B cell (primary cell): Measurements from ENCODE around the gene PCDHAC2. TPM values are rescaled to one million over a fixed set of nuclear protein-coding genes. Genes with fewer than 3 reads are reported as not detected.

ENCODE experiments used
- ATAC-seq: fragments of 200-7000 bp; cut with Tn5 transposase; one replicate; pipeline ENCODE4 v1.10.0; 2021; ENCODE audit warnings: low read depth, mild to moderate bottlenecking, moderate number of reproducible peaks, moderate library complexity
- CTCF ChIA-PET: fragments of 350-600 bp; sonication (Branson Sonifier 250); formaldehyde crosslinking; loops from one replicate; lab custom pipeline; 2021; ENCODE audit warnings: antibody characterized with exemption, inconsistent platforms; lab: Charles Lee
- POLR2A ChIA-PET: fragments of 350-600 bp; sonication (Branson Sonifier 250); formaldehyde crosslinking; loops from one replicate; lab custom pipeline; 2021; ENCODE audit warnings: antibody characterized with exemption; lab: Charles Lee
- DNase-seq: peaks from one replicate; pipeline ENCODE4 v3.0.0; 2013
- H2AFZ ChIP-seq: 2 replicates; pipeline ENCODE4 v1.6.1; 2012; ENCODE audit warnings: mild to moderate bottlenecking, low read depth, low read length; ENCODE audit not compliant: insufficient read depth, poor library complexity, severe bottlenecking
- H3K27ac ChIP-seq, 2 donors: 1 replicate in 1 of 2; 2 replicates in 1 of 2; pipeline ENCODE4 v1.5.1; 2012 to 2013; ENCODE audit warnings: low read length in 2 of 2, mild to moderate bottlenecking in 2 of 2, moderate library complexity in 1 of 2
- H3K27me3 ChIP-seq, 4 experiments: fragments of 200-600 bp in 1 of 4; sonication (generic) in 1 of 4; replicated peaks in 1 of 4; 1 replicate in 2 of 4; 2 replicates in 2 of 4; pipeline versions ENCODE4 v1.6.1 to v1.7.0; 2013 to 2016; ENCODE audit warnings: low read length in 3 of 4, mild to moderate bottlenecking in 2 of 4, mixed read lengths in 1 of 4, moderate library complexity in 1 of 4; ENCODE audit not compliant: insufficient read depth in 4 of 4, control insufficient read depth in 3 of 4; ENCODE audit errors: control extremely low read depth in 1 of 4
- H3K36me3 ChIP-seq, 2 experiments: replicated peaks in 1 of 2; 1 replicate in 1 of 2; 2 replicates in 1 of 2; pipeline versions ENCODE4 v1.6.1 to v1.7.1; 2013; ENCODE audit warnings: low read length in 1 of 2; ENCODE audit not compliant: insufficient read depth in 2 of 2, control insufficient read depth in 1 of 2; ENCODE audit errors: control extremely low read depth in 1 of 2, extremely low read depth in 1 of 2
- H3K4me1 ChIP-seq, 2 donors: fragments of 200-600 bp in 1 of 2; sonication (generic) in 1 of 2; 1 replicate in 1 of 2; 2 replicates in 1 of 2; pipeline versions ENCODE4 v1.5.1 to v1.6.1; 2013 to 2017; ENCODE audit warnings: low read length in 2 of 2; ENCODE audit not compliant: control insufficient read depth in 2 of 2, insufficient read depth in 2 of 2
- H3K4me2 ChIP-seq: replicated peaks from 2 replicates; pipeline ENCODE3; 2012; ENCODE audit warnings: mild to moderate bottlenecking, low read depth, low read length; ENCODE audit not compliant: poor library complexity, severe bottlenecking
- H3K4me3 ChIP-seq, 5 experiments: fragments of 200-600 bp in 1 of 5; sonication (generic) in 1 of 5; 1 replicate in 3 of 5; 2 replicates in 2 of 5; pipeline versions ENCODE4 v1.5.1 to v1.7.0; 2011 to 2016; ENCODE audit warnings: low read length in 4 of 5, mild to moderate bottlenecking in 4 of 5, low read depth in 2 of 5, control low read depth in 1 of 5, moderate library complexity in 1 of 5; ENCODE audit not compliant: insufficient read depth in 1 of 5; ENCODE audit errors: control extremely low read depth in 1 of 5, extremely low read depth in 1 of 5
- H3K79me2 ChIP-seq: fragments of 200-600 bp; sonication (generic); one replicate; pipeline ENCODE4 v1.6.0; 2016; ENCODE audit warnings: low read length; ENCODE audit not compliant: control insufficient read depth, insufficient read depth
- H3K9ac ChIP-seq: fragments of 200-600 bp; sonication (generic); 2 replicates; pipeline ENCODE4 v1.6.1; 2017; ENCODE audit warnings: mild to moderate bottlenecking, low read length, moderate library complexity
- H3K9me3 ChIP-seq, 3 donors: one replicate each; pipeline versions ENCODE4 v1.6.1 to v1.7.1; 2013; ENCODE audit warnings: low read length in 2 of 3; ENCODE audit not compliant: control insufficient read depth in 2 of 3, insufficient read depth in 1 of 3; ENCODE audit errors: control extremely low read depth in 1 of 3
- H4K20me1 ChIP-seq: 2 replicates; pipeline ENCODE4 v1.6.0; 2012; ENCODE audit warnings: mild to moderate bottlenecking, low read length; ENCODE audit not compliant: insufficient read depth, control insufficient read depth, poor library complexity, severe bottlenecking
- H3K27ac Mint-ChIP-seq: one replicate; pipeline ENCODE4 v1.8.0; 2021; ENCODE audit warnings: mixed read lengths
- H3K27me3 Mint-ChIP-seq: one replicate; pipeline ENCODE4 v1.8.0; 2021; ENCODE audit warnings: mixed read lengths
- H3K4me1 Mint-ChIP-seq: one replicate; pipeline ENCODE4 v1.8.0; 2021; ENCODE audit warnings: mixed read lengths
- H3K4me3 Mint-ChIP-seq: one replicate; pipeline ENCODE4 v1.8.0; 2021; ENCODE audit warnings: mixed read lengths
- H3K9me3 Mint-ChIP-seq: one replicate; pipeline ENCODE4 v1.8.0; 2022; ENCODE audit warnings: mixed read lengths; ENCODE audit not compliant: insufficient read depth
- EZH2 ChIP-seq: IDR thresholded peaks from 2 replicates; pipeline ENCODE4 v1.6.1; 2012; ENCODE audit warnings: borderline replicate concordance, low read depth, mild to moderate bottlenecking, moderate library complexity, low read length; ENCODE audit not compliant: insufficient read depth, poor library complexity, severe bottlenecking
- WGBS: methylation state at CpG from one replicate; pipeline ENCODE4 v1.1.5; 2013; ENCODE audit warnings: missing lambda C conversion rate; ENCODE audit not compliant: insufficient coverage; 5-methylcytosine and 5-hydroxymethylcytosine counted together
- intact Hi-C: fragments of 100-400 bp; cut with micrococcal nuclease; formaldehyde crosslinking; loops from one replicate; pipeline ENCODE4 v1.10.0; 2022
- polyA plus RNA-seq: library from polyadenylated mRNA; depleted of rRNA; stranded (reverse); fragments of >200 nt; gene quantifications from 2 replicates; pipeline ENCODE4 v1.2.3, GENCODE V29; 2012
- total RNA-seq, 2 donors: library from RNA; stranded (reverse); fragments of 120-200 nt in 1 of 2; gene quantifications; 1 replicate in 1 of 2; 2 replicates in 1 of 2; pipeline versions ENCODE4 v1.2.3 to v1.2.4, GENCODE V29; 2013 to 2022
- TF ChIP-seq, protein P1 (sequence below): fragments of 200-600 bp; IDR thresholded peaks from one replicate; pipeline ENCODE4 v1.8.0; 2022; ENCODE audit warnings: antibody characterized with exemption, mild to moderate bottlenecking

PCDHAC2 gene
- total and polyA plus RNA-seq, 2 donors (not counting 1 experiment from before 2014, with no cell fraction given) = not detected

DNA sequence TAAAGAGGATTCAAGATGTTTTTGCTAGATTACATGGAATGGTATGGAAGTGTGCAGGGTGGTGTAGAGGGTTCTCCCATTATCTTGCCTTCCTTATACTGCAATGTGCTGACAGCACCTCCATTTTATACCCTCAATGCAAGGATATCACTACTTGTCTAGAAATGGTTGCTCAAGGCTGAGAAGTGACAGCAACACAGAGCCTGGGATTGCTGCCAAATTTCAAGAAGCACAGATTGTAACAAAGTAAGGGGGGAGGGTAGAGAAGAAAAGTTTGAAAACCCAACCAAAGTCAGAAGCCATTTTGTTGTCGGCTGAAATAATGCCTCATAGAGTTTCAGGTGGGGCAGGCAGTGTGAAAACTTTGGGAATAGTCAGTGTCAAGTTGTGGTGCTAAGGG, 29.8 kb downstream of the PCDHAC2 start:
- Histone ChIP-seq H3K36me3 (no peaks in the 10 kb centered on the region), H3K4me3 (no peak overlapping the region), H3K27me3 (no peaks in the 10 kb centered on the region), H3K9ac (no peak overlapping the region), H3K27ac (no peak overlapping the region), H3K4me2 (no peak overlapping the region), H4K20me1 (no peaks in the 10 kb centered on the region), H2AFZ (no peak overlapping the region), H3K79me2 (no peaks in the 10 kb centered on the region), H3K4me1 (no peaks in the 10 kb centered on the region), H3K9me3 (no peaks in the 10 kb centered on the region)
- intact Hi-C loops = no loop called here
- ChIA-PET POLR2A (no interaction called here), CTCF (no interaction called here)
- WGBS = 91% methylated on average over 1 of the region's 1 CpG
- H3K4me1 Mint-ChIP-seq = no peaks in the 10 kb centered on the region
- H3K4me3 Mint-ChIP-seq = no peak overlapping the region
- H3K27ac Mint-ChIP-seq = no peak overlapping the region
- H3K9me3 Mint-ChIP-seq = no peaks in the 10 kb centered on the region
- TF ChIP-seq, protein P1, sequence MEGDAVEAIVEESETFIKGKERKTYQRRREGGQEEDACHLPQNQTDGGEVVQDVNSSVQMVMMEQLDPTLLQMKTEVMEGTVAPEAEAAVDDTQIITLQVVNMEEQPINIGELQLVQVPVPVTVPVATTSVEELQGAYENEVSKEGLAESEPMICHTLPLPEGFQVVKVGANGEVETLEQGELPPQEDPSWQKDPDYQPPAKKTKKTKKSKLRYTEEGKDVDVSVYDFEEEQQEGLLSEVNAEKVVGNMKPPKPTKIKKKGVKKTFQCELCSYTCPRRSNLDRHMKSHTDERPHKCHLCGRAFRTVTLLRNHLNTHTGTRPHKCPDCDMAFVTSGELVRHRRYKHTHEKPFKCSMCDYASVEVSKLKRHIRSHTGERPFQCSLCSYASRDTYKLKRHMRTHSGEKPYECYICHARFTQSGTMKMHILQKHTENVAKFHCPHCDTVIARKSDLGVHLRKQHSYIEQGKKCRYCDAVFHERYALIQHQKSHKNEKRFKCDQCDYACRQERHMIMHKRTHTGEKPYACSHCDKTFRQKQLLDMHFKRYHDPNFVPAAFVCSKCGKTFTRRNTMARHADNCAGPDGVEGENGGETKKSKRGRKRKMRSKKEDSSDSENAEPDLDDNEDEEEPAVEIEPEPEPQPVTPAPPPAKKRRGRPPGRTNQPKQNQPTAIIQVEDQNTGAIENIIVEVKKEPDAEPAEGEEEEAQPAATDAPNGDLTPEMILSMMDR = no peak
- no peak for TF ChIP-seq EZH2
- DNase-seq = no peak
- no peak for ATAC-seq
- H3K27me3 Mint-ChIP-seq = peaks cover 13% of the 10 kb centered on the region

DNA sequence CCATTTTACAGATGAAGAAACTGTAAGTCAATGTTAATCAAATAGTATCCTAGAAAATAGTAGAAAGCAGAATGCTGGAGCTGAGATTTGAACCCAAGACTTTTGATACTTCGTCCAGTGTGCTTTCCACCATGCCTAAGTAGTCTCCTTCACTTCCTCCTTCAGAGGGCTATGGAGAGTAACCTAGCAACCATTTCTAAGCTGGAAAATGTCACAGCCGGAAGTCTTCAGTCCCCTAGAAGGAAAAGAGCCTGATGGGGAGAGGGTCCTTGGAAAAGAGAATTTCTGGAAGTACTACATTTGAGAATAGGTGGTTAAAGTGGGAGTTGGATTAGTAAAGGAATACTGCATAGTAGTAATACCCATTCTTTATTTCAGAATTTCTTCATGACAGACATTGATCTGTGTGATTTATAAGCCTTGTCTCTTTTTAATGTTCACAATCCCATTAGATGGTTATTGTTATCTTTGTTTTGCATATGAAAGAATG, 32.7 kb downstream of the PCDHAC2 start:
- peaks cover 29% of the 10 kb centered on the region for H3K27me3 Mint-ChIP-seq
- no peak overlapping the region for H3K27ac Mint-ChIP-seq
- H2AFZ ChIP-seq = no peak overlapping the region
- H3K9ac ChIP-seq = no peak overlapping the region
- peaks cover 3% of the 10 kb centered on the region for H3K4me1 Mint-ChIP-seq
- ATAC-seq (no peak), DNase-seq (no peak)
- CTCF ChIA-PET = no interaction called here
- no CpG with 5 or more reads among the region's 2 CpGs for WGBS
- no peak overlapping the region for H3K4me3 Mint-ChIP-seq
- H3K27ac ChIP-seq = no peak overlapping the region
- intact Hi-C loops = no loop called here
- H3K4me1 ChIP-seq = peaks cover 0 to 7% of the 10 kb centered on the region in 2 donors
- TF ChIP-seq, protein P1 = no peak
- TF ChIP-seq EZH2 = no peak
- H4K20me1 ChIP-seq = no peaks in the 10 kb centered on the region
- H3K27me3 ChIP-seq = peaks cover 0 to 13% (median 6%) of the 10 kb centered on the region in 4 experiments
- H3K9me3 ChIP-seq = no peaks in the 10 kb centered on the region
- POLR2A ChIA-PET = no interaction called here
- no peaks in the 10 kb centered on the region for H3K79me2 ChIP-seq
- no peak overlapping the region for H3K4me3 ChIP-seq
- no peaks in the 10 kb centered on the region for H3K9me3 Mint-ChIP-seq
- no peak overlapping the region for H3K4me2 ChIP-seq
- H3K36me3 ChIP-seq = no peaks in the 10 kb centered on the region
